Mesothelial cell of epicardium (in vitro differentiated cells): ENCODE data around the gene LHFPL3. TPM values are rescaled to one million over a fixed set of nuclear protein-coding genes. Genes with fewer than 3 reads are reported as not detected.

Source experiments
- DNase-seq, 2 experiments: peaks; one replicate each; pipeline ENCODE4 v3.0.0; 2021; ENCODE audit warnings: low spot score in 2 of 2; ENCODE audit not compliant: unreplicated experiment in 2 of 2
- H3K27ac Mint-ChIP-seq: 2 replicates; pipeline ENCODE4 v1.8.0; 2021; ENCODE audit warnings: mixed read lengths
- H3K27me3 Mint-ChIP-seq: 2 replicates; pipeline ENCODE4 v1.8.0; 2021; ENCODE audit warnings: low read depth, mixed read lengths
- H3K36me3 Mint-ChIP-seq: 2 replicates; pipeline ENCODE4 v1.8.0; 2021; ENCODE audit warnings: mixed read lengths
- H3K4me1 Mint-ChIP-seq: 2 replicates; pipeline ENCODE4 v1.8.0; 2021; ENCODE audit warnings: mixed read lengths
- H3K4me3 Mint-ChIP-seq: 2 replicates; pipeline ENCODE4 v1.8.0; 2021; ENCODE audit warnings: mild to moderate bottlenecking, moderate library complexity, mixed read lengths
- H3K9me3 Mint-ChIP-seq: 2 replicates; pipeline ENCODE4 v1.8.0; 2021; ENCODE audit warnings: mixed read lengths
- total RNA-seq: library from RNA; stranded (reverse); gene quantifications from 3 replicates; pipeline ENCODE4 v1.2.1, GENCODE V29; 2021
- TF ChIP-seq, protein P1 (sequence below): fragments of 200-600 bp; sonication (generic); IDR thresholded peaks from one replicate; pipeline ENCODE4 v1.5.0; 2021; ENCODE audit warnings: antibody characterized with exemption; ENCODE audit not compliant: unreplicated experiment

Gene LHFPL3
- total RNA-seq, 1 donor from 2014 or later: not detected

DNA sequence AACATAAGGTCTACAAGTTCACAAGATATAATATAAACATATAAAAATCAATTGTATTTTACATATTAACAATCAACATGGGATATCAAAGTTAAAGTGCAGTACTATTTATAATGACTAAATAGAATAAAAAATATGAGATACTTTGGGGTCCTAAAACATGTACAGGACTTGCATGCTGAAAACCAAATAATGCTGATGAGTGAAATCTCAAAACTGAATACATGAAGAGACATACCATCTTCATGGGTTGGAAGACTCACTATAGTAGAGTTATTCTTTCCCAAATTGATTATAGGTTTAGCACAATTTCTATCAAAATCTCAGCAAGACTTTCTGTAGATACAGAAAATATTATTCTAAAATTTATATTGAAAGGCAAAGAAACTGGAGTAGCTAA is 181.5 kb downstream of the LHFPL3 start:
- Mint-ChIP-seq H3K9me3 (peaks cover 36% of the 10 kb centered on the region), H3K27ac (no peak overlapping the region), H3K27me3 (no peaks in the 10 kb centered on the region), H3K4me3 (no peak overlapping the region), H3K36me3 (no peaks in the 10 kb centered on the region), H3K4me1 (no peaks in the 10 kb centered on the region)
- DNase-seq: no peak
- TF ChIP-seq, protein P1, sequence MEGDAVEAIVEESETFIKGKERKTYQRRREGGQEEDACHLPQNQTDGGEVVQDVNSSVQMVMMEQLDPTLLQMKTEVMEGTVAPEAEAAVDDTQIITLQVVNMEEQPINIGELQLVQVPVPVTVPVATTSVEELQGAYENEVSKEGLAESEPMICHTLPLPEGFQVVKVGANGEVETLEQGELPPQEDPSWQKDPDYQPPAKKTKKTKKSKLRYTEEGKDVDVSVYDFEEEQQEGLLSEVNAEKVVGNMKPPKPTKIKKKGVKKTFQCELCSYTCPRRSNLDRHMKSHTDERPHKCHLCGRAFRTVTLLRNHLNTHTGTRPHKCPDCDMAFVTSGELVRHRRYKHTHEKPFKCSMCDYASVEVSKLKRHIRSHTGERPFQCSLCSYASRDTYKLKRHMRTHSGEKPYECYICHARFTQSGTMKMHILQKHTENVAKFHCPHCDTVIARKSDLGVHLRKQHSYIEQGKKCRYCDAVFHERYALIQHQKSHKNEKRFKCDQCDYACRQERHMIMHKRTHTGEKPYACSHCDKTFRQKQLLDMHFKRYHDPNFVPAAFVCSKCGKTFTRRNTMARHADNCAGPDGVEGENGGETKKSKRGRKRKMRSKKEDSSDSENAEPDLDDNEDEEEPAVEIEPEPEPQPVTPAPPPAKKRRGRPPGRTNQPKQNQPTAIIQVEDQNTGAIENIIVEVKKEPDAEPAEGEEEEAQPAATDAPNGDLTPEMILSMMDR: no peak

DNA sequence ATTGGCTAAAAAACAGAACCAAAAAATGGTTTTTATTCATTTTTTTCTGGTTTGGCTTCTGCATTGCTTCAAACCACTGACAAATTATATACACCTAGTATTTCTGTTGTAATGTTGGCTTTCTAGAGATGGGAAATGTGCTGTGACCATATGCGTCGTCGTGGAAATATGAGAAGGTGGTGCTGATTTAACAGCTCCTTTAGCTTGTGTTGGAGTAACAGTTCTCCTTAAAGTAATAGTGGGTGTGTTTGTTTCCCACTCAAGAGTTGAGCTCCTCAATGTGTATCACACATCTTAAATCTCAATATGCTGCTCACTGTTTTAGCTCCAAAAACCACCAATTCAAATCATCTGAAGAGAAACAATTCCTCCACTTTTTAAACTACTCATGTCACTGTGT is 196.4 kb downstream of the LHFPL3 start:
- DNase-seq: no peak
- Mint-ChIP-seq H3K9me3 (peaks cover 43% of the 10 kb centered on the region), H3K4me3 (no peak overlapping the region), H3K27ac (no peak overlapping the region), H3K36me3 (no peaks in the 10 kb centered on the region), H3K4me1 (no peaks in the 10 kb centered on the region), H3K27me3 (no peaks in the 10 kb centered on the region)
- TF ChIP-seq, protein P1: no peak

- Mint-ChIP-seq H3K36me3 (no peaks in the 10 kb centered on the region), H3K9me3 (peaks cover 34% of the 10 kb centered on the region), H3K4me3 (no peak overlapping the region), H3K4me1 (no peaks in the 10 kb centered on the region), H3K27me3 (no peaks in the 10 kb centered on the region), H3K27ac (no peak overlapping the region)
- DNase-seq: no peak
- TF ChIP-seq, protein P1: no peak
These were observed 199.7 kb downstream of the LHFPL3 start for GRCh38 chr7:104528142-104528541.

GRCh38 chr7:104529567-104529966 is 201.2 kb downstream of the LHFPL3 start:
- TF ChIP-seq, protein P1: no peak
- H3K9me3 Mint-ChIP-seq: peaks cover 27% of the 10 kb centered on the region
- H3K27ac Mint-ChIP-seq: no peak overlapping the region
- DNase-seq: no peak
- no peaks in the 10 kb centered on the region for H3K4me1 Mint-ChIP-seq
- no peaks in the 10 kb centered on the region for H3K27me3 Mint-ChIP-seq
- H3K36me3 Mint-ChIP-seq: no peaks in the 10 kb centered on the region
- H3K4me3 Mint-ChIP-seq: no peak overlapping the region

GRCh38 chr7:104530251-104530650 is 201.8 kb downstream of the LHFPL3 start:
- no peak for DNase-seq
- no peaks in the 10 kb centered on the region for H3K4me1 Mint-ChIP-seq
- H3K4me3 Mint-ChIP-seq: no peak overlapping the region
- no peaks in the 10 kb centered on the region for H3K27me3 Mint-ChIP-seq
- peaks cover 24% of the 10 kb centered on the region for H3K9me3 Mint-ChIP-seq
- H3K36me3 Mint-ChIP-seq: no peaks in the 10 kb centered on the region
- TF ChIP-seq, protein P1: no peak
- no peak overlapping the region for H3K27ac Mint-ChIP-seq

DNA sequence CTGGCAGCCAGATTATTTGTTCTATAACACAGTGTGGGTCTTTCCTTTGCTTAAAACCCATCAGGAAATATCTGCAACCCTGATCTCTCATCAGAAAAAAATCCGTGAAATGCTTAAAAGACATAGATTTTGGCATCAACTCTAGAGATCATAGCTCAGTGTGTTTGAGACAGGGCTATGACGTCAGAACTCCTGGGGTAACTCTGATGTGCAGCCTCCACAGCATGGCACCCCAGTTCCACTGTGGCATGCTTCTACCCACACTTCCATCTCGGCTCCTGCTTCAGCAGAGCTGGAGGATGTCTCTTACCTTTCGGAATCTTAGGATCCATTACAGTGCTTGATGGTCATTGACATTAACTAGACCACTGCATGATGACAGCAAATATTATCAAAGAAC is 205.7 kb downstream of the LHFPL3 start:
- Mint-ChIP-seq H3K9me3 (peaks cover 13% of the 10 kb centered on the region), H3K27ac (no peak overlapping the region), H3K36me3 (no peaks in the 10 kb centered on the region), H3K27me3 (no peaks in the 10 kb centered on the region), H3K4me1 (no peaks in the 10 kb centered on the region), H3K4me3 (no peak overlapping the region)
- no peak for DNase-seq
- TF ChIP-seq, protein P1: no peak
